IPS-NIHi7 (cell line): Measurements from ENCODE around the gene BUB3.

Experiments
- DNase-seq: peaks from one replicate; pipeline ENCODE4 v3.0.0; 2012; ENCODE audit warnings: mixed read lengths; ENCODE audit errors: extremely low spot score

BUB3 gene

GRCh38 chr10:123204127-123204461 is 49.9 kb downstream of the BUB3 start:
- DNase-seq: no peak

- DNase-seq: no peak
Observed at GRCh38 chr10:123205041-123205440, 50.8 kb downstream of the BUB3 start.

GRCh38 chr10:123212063-123212462 is 57.9 kb downstream of the BUB3 start:
- DNase-seq: no peak

GRCh38 chr10:123212640-123213039 is 58.4 kb downstream of the BUB3 start:
- no peak for DNase-seq

DNA sequence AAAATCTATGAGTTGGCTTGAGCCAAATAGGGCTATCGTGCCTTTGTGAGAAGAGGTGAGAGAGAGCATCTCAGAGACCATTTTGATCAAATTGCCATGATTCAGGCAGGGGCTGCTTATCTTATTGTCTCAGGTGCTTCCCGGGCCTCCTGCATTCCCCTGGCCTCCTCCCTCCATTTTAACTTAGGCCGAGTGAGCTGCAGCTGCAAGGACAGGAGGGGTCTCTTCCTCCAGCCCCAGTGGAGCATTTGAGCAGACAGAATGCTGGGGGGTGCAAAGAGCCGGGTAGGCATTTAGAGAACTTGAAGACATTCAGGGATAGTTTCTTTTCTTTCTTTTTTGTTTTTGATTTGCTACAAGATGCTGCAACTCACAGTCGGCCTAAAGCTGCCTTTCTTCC is 59.0 kb downstream of the BUB3 start:
- DNase-seq: peak; percentile 30
